Smooth muscle cell (in vitro differentiated cells): Measurements from ENCODE around the gene LDB2. TPM values are rescaled to one million over a fixed set of nuclear protein-coding genes. Genes with fewer than 3 reads are reported as not detected.

Experiments
- DNase-seq: peaks from one replicate; lab custom pipeline; 2025; ENCODE audit not compliant: unreplicated experiment; lab: John Stamatoyannopoulos, UW
- H2AFZ ChIP-seq: fragments of 200-600 bp; sonication (generic); 2 replicates; pipeline ENCODE4 v1.6.0; 2016; ENCODE audit warnings: antibody characterized with exemption, low read depth, mild to moderate bottlenecking
- H3F3A ChIP-seq: fragments of 200-600 bp; sonication (generic); 2 replicates; pipeline ENCODE4 v1.6.0; 2017; ENCODE audit warnings: antibody characterized with exemption, low read depth
- H3K27ac ChIP-seq: fragments of 200-600 bp; sonication (generic); 2 replicates; pipeline ENCODE4 v1.5.1; 2016; ENCODE audit warnings: low read depth, mild to moderate bottlenecking
- H3K27me3 ChIP-seq: fragments of 200-600 bp; sonication (generic); 2 replicates; pipeline ENCODE4 v1.6.1; 2016; ENCODE audit warnings: low read depth, mild to moderate bottlenecking
- H3K36me3 ChIP-seq: fragments of 200-600 bp; sonication (generic); 2 replicates; pipeline ENCODE4 v1.5.1; 2016; ENCODE audit warnings: low read depth
- H3K4me1 ChIP-seq: fragments of 200-600 bp; sonication (generic); 2 replicates; pipeline ENCODE4 v1.5.1; 2016; ENCODE audit warnings: low read depth
- H3K4me2 ChIP-seq: fragments of 200-600 bp; sonication (generic); 2 replicates; pipeline ENCODE4 v1.6.0; 2016; ENCODE audit warnings: mild to moderate bottlenecking
- H3K4me3 ChIP-seq: fragments of 200-600 bp; sonication (generic); 2 replicates; pipeline ENCODE4 v1.5.1; 2016; ENCODE audit warnings: mild to moderate bottlenecking
- H3K79me2 ChIP-seq: fragments of 200-600 bp; sonication (generic); 2 replicates; pipeline ENCODE4 v1.6.0; 2016; ENCODE audit warnings: low read depth, mild to moderate bottlenecking
- H3K9ac ChIP-seq: fragments of 200-600 bp; sonication (generic); 2 replicates; pipeline ENCODE4 v1.6.0; 2016; ENCODE audit warnings: low read depth
- H3K9me3 ChIP-seq: fragments of 200-600 bp; sonication (generic); replicated peaks from 2 replicates; pipeline ENCODE4 v1.5.1; 2016; ENCODE audit warnings: low read depth
- H4K20me1 ChIP-seq: fragments of 200-600 bp; sonication (generic); 2 replicates; pipeline ENCODE4 v1.6.0; 2016; ENCODE audit warnings: low read depth
- WGBS: methylation state at CpG from one replicate; pipeline ENCODE4 v1.1.7; 2016; ENCODE audit warnings: low lambda C conversion rate; 5-methylcytosine and 5-hydroxymethylcytosine counted together
- polyA plus RNA-seq: library from polyadenylated mRNA; unstranded; fragments of >200 nt; fragmentation: Nextera tagmentation; extraction: Ambion mirVana; gene quantifications from 2 replicates; pipeline ENCODE4 v1.2.1, GENCODE V29; 2016
- total RNA-seq: library from RNA; depleted of rRNA; stranded (reverse); fragments of >200 nt; gene quantifications from 2 replicates; pipeline ENCODE4 v1.2.3, GENCODE V29; 2014
- TF ChIP-seq, protein P1 (sequence below): fragments of 200-600 bp; sonication (generic); IDR thresholded peaks from 2 replicates; pipeline ENCODE4 v1.5.1; 2017; ENCODE audit warnings: borderline replicate concordance, mild to moderate bottlenecking, antibody characterized with exemption; ENCODE audit not compliant: insufficient read depth, poor library complexity, severe bottlenecking

The LDB2 gene
- total and polyA plus RNA-seq, 2 experiments from 2014 or later: 30.6 to 61.5 TPM

DNA sequence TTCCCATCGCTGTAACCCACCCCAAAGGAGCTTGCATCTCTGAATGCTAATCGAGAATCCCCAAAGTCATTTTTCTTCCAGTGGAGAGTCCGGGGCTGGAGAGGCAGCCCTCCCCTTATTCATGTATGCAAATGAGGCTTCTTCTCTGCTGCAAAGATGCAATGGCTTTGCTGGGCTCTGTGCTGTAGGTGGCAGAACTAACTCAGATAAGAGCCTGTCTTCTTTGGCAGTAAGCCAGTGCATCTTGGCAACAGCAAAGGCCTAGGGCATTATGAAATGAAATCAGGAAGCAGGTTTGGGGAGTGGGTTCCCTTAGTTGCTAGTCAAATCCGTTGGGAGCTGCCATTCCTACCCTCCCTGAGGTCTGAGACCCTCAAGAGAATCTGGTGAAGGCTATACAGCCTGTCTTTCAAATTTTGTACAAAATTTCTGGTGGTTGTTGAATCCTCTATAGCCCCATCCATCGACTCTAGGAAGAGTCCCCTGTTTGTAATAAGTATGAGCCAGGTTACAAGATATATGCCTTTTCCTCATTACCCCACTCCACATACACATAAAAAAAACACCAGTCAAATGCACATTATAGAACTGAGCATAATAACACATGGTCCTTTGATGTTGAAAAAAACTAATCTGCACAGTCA lies 381.5 kb downstream of the LDB2 start:
- Histone ChIP-seq H3K9ac (no peak overlapping the region), H3K4me1 (no peaks in the 10 kb centered on the region), H4K20me1 (no peaks in the 10 kb centered on the region), H3K27me3 (no peaks in the 10 kb centered on the region), H3K79me2 (no peaks in the 10 kb centered on the region), H3K36me3 (no peaks in the 10 kb centered on the region), H2AFZ (no peak overlapping the region), H3F3A (no peaks in the 10 kb centered on the region), H3K4me3 (no peak overlapping the region), H3K4me2 (no peak overlapping the region), H3K9me3 (no peaks in the 10 kb centered on the region), H3K27ac (no peak overlapping the region)
- 80% methylated on average over 5 of the region's 5 CpGs for WGBS
- no peak for DNase-seq
- TF ChIP-seq, protein P1, sequence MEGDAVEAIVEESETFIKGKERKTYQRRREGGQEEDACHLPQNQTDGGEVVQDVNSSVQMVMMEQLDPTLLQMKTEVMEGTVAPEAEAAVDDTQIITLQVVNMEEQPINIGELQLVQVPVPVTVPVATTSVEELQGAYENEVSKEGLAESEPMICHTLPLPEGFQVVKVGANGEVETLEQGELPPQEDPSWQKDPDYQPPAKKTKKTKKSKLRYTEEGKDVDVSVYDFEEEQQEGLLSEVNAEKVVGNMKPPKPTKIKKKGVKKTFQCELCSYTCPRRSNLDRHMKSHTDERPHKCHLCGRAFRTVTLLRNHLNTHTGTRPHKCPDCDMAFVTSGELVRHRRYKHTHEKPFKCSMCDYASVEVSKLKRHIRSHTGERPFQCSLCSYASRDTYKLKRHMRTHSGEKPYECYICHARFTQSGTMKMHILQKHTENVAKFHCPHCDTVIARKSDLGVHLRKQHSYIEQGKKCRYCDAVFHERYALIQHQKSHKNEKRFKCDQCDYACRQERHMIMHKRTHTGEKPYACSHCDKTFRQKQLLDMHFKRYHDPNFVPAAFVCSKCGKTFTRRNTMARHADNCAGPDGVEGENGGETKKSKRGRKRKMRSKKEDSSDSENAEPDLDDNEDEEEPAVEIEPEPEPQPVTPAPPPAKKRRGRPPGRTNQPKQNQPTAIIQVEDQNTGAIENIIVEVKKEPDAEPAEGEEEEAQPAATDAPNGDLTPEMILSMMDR: peak; percentile 23

DNA sequence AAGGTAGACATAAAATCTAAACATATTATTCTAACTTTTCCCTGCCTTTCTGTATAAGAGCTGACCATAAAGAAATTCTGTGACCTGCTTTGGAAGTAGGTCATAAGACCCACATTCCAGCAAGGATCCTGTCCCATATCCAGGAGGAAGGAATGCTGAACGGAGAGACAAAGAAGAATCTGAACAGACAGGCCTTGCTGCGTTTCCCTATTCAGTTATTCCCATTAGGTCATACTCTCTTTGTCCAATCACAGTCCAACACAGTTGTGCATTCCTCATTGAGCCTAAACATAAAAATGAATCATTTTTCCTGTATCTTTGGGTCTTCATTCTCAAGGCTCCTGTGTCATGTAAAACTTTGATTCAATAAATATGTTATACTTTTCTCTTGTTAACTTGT lies 384.6 kb downstream of the LDB2 start:
- H3K79me2 ChIP-seq: no peaks in the 10 kb centered on the region
- TF ChIP-seq, protein P1: no peak
- DNase-seq: no peak
- 70% methylated on average over 2 of the region's 2 CpGs for WGBS
- no peaks in the 10 kb centered on the region for H3K4me1 ChIP-seq
- H3K27ac ChIP-seq: no peak overlapping the region
- peaks cover 6% of the 10 kb centered on the region for H3K36me3 ChIP-seq
- H3F3A ChIP-seq: no peaks in the 10 kb centered on the region
- H3K27me3 ChIP-seq: no peaks in the 10 kb centered on the region
- no peak overlapping the region for H3K4me3 ChIP-seq
- H2AFZ ChIP-seq: no peak overlapping the region
- no peak overlapping the region for H3K9ac ChIP-seq
- peaks cover 6% of the 10 kb centered on the region for H3K9me3 ChIP-seq
- H4K20me1 ChIP-seq: no peaks in the 10 kb centered on the region
- no peak overlapping the region for H3K4me2 ChIP-seq

DNA sequence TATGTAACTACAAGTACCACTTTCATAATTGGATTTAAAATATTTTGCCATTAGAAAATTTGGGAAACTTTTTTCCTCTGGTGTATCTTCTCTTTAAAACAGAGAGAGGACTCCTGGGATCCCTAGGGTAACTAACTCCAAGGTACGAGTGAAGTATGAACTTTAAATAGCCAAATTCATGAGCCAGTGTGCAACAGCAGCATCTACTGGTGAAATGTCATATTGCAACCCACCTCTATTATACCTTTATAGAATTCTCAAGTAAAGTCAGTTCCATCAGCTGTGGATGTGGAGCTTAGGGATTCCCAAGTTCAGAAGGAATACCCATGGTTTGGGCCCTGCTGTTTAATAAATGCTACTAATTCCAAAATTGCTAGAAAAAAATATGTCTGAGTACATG lies 389.5 kb downstream of the LDB2 start:
- no peak for DNase-seq

DNA sequence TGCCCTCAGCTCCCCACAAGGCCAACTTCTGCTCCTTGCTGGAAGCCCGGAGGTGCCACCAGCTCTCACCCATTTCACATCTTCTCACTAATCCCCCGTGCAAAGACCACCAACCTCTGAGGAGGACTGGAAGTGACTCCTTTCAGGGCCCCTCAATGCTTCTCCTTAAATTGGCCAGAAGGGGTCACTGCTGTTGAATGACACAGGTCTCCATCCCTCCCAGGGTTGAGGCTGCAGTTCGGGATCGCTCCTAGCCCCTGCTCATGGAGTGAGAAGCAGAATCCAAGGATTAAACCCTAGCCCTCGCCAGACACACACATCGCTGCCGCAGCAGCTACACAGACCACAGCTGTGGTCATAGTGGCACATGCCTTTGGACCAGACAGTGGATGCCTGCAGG lies 392.7 kb downstream of the LDB2 start:
- 66% methylated on average over 7 of the region's 7 CpGs for WGBS
- Histone ChIP-seq H3K4me1 (no peaks in the 10 kb centered on the region), H4K20me1 (no peaks in the 10 kb centered on the region), H3K4me3 (no peak overlapping the region), H3K9ac (no peak overlapping the region), H3K4me2 (no peak overlapping the region), H3K36me3 (peaks cover 6% of the 10 kb centered on the region), H3K27me3 (no peaks in the 10 kb centered on the region), H3K79me2 (no peaks in the 10 kb centered on the region), H2AFZ (no peak overlapping the region), H3F3A (no peaks in the 10 kb centered on the region), H3K27ac (no peak overlapping the region), H3K9me3 (peaks cover 6% of the 10 kb centered on the region)
- TF ChIP-seq, protein P1: peak; percentile 12
- DNase-seq: no peak

More for the DNA sequence above, 389.5 kb downstream of the LDB2 start:
- Histone ChIP-seq H3K27ac (no peak overlapping the region), H3K36me3 (peaks cover 6% of the 10 kb centered on the region), H3F3A (no peaks in the 10 kb centered on the region), H2AFZ (no peak overlapping the region), H3K4me1 (no peaks in the 10 kb centered on the region), H3K4me2 (no peak overlapping the region), H3K27me3 (no peaks in the 10 kb centered on the region), H4K20me1 (no peaks in the 10 kb centered on the region), H3K9ac (no peak overlapping the region), H3K9me3 (peaks cover 6% of the 10 kb centered on the region), H3K4me3 (no peak overlapping the region), H3K79me2 (no peaks in the 10 kb centered on the region)
- 97% methylated on average over 1 of the region's 1 CpG for WGBS
- TF ChIP-seq, protein P1: peak; percentile 38
